HG03565 (cell line): ENCODE measurements around the gene NREP.

Experiments used
- ATAC-seq: cut with Tn5 transposase; IDR thresholded peaks from one replicate; pipeline ENCODE4 v1.9.1; 2021; ENCODE audit warnings: mild to moderate bottlenecking, moderate library complexity; ENCODE audit not compliant: unreplicated experiment

NREP gene

GRCh38 chr5:111756581-111757354 lies at the start of gene NREP:
Gene NREP (minus strand): TSS chr5:111757194. CDS start chr5:111755772, 1,422 bp downstream.
- ATAC-seq, result peak; percentile 5

- ATAC-seq, result no peak
Observed at GRCh38 chr5:111806753-111807152, 49.8 kb upstream of the NREP start.

GRCh38 chr5:111806156-111806555 lies 49.2 kb upstream of the NREP start:
- ATAC-seq, result no peak

- no peak for ATAC-seq
Observed at GRCh38 chr5:111805071-111805470, 48.1 kb upstream of the NREP start.

- ATAC-seq, result no peak
Observed at GRCh38 chr5:111800351-111800750, 43.4 kb upstream of the NREP start.

- no peak for ATAC-seq
Observed at GRCh38 chr5:111795142-111795541, 38.1 kb upstream of the NREP start.

GRCh38 chr5:111792471-111793058 lies 35.6 kb upstream of the NREP start:
- no peak for ATAC-seq

- ATAC-seq, result no peak
Observed at GRCh38 chr5:111790295-111790694, 33.3 kb upstream of the NREP start.

- ATAC-seq, result no peak
Observed at GRCh38 chr5:111787006-111787405, 30.0 kb upstream of the NREP start.

- ATAC-seq, result no peak
Observed at GRCh38 chr5:111784491-111785181, 27.6 kb upstream of the NREP start.

GRCh38 chr5:111783537-111783936 lies 26.5 kb upstream of the NREP start:
- no peak for ATAC-seq

GRCh38 chr5:111782216-111782615 lies 25.2 kb upstream of the NREP start:
- ATAC-seq, result no peak

GRCh38 chr5:111781200-111781599 lies 24.2 kb upstream of the NREP start:
- ATAC-seq, result no peak

GRCh38 chr5:111779922-111780292 lies 22.9 kb upstream of the NREP start:
- no peak for ATAC-seq

- ATAC-seq, result no peak
Observed at GRCh38 chr5:111779260-111779921, 22.4 kb upstream of the NREP start.

GRCh38 chr5:111776913-111777781 lies 20.2 kb upstream of the NREP start:
- ATAC-seq, result no peak

GRCh38 chr5:111775224-111775623 lies 18.2 kb upstream of the NREP start:
- no peak for ATAC-seq

GRCh38 chr5:111774525-111774924 lies 17.5 kb upstream of the NREP start:
- ATAC-seq, result no peak

- no peak for ATAC-seq
Observed at GRCh38 chr5:111772456-111773122, 15.6 kb upstream of the NREP start.

GRCh38 chr5:111769541-111769940 lies 12.5 kb upstream of the NREP start:
- ATAC-seq, result no peak
